Anterior cingulate cortex (tissue), 58 donors: ENCODE measurements around the gene SPRYD4.
"Not testable (repeated sequence)": the region's sequence is repeated elsewhere in the genome, so short reads cannot be mapped to it uniquely, and the experiment has no call there.

Experiments used
- DNase-seq, 58 donors: peaks; one replicate each; lab custom pipeline; 2025; lab: John Stamatoyannopoulos, UW

The SPRYD4 gene

GRCh38 chr12:56474389-56474788 is 6.0 kb downstream of the SPRYD4 start:
- no peak for DNase-seq

- no peak for DNase-seq
These were observed 7.8 kb downstream of the SPRYD4 start for GRCh38 chr12:56476143-56476542.

DNA sequence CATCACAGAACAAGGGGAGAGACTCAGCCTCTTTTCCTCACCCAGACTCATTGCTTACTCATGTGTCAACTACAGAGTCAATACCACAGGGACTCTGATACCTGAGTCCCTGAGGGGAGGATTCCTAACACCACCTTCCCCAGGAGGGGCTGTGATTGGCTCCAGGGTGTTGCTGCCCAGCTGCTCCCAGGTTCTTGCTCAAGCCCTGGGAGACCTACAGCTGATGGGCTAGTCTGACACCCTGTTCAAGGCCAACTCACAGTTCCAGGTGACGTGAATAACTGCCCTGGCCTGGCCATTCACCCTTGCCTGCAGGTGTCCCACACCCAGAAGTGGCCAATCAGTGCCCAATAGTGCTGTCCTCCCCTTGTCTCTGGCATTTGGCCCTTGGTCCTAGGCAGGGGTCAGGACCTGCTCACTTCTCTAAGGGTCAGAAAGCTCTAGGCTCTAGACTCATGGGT is 8.6 kb downstream of the SPRYD4 start:
- DNase-seq, result no peak

- DNase-seq, result no peak
These were observed 9.3 kb downstream of the SPRYD4 start for GRCh38 chr12:56477521-56478225.

GRCh38 chr12:56479625-56480024 is 11.2 kb downstream of the SPRYD4 start:
- no peak for DNase-seq

DNA sequence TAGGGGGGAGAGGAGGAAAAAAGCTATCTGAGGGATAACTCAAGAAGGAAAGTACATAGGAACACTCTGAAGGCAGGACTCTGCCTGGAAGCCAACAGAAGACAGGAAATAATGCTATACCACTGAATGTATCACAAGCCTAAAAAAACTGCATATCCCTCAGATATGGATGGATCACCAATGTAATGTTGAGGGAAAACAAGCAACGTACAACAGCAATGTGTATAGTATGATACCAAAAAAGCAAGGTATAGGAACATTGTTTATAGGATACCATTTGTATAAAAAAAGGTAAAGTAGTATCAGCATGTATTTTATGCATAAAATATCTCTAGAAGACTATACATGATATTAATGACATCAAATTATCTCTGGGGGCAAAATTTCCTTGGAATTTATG is 16.2 kb downstream of the SPRYD4 start:
- no peak for DNase-seq

GRCh38 chr12:56486694-56487093 is 18.3 kb downstream of the SPRYD4 start:
- DNase-seq, result no peak

GRCh38 chr12:56487448-56488040 is 19.2 kb downstream of the SPRYD4 start:
- DNase-seq, result peak in 28 of 58 donors; percentile 12 to 67 (median 36)

DNA sequence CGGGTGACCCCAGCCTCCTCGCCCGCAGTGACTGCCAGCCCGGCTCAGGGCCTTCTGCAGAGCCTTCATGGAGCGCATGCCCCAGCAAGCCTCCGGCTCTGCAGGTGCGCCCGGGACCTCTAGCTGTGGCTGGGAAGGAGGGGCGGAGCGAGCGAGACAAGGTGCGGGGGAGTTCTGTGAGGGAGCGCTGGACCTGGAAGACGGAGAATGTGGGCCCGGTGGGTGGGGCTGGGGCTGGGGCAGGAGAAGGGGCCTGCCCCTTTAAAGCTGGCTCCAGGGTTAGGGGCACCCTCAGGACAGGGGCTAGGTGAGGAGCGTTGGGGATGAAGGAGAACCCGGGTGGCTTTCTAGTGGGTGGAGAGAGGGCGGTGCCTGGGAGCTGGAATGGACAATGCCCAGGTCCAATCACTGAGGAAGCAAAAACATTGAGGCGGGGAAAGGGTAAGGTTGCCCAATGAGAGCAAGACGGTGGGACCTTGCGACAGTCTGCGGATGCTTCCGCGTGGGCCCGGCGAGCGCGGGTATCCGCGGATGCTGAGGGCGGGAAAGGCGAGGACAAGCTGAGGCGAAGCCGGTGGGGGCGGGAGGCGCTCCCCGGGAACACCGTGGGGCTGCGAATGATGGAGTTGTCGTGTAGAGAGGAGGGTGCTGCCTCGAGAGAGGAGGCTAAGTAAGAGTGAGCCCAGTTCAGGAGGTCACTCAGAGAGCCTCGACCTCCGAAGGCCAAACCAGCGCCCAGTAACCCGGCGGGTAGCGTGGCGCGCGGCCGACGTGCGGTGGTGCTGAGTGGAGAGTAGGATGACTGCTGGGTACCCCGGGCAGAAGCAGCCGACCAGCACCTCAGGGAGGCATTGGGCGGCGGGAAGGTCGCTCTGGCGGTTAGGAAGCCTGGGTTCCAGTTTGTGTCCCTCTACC is 19.9 kb downstream of the SPRYD4 start, which contains the start of gene GLS2:
GLS2 (minus strand) TSS at position 121 of the 915 bp plus-strand sequence; CDS start at position 78, 43 bp downstream.
- DNase-seq, result peak; percentile 34 to 91 (median 73)

GRCh38 chr12:56490360-56490759 is 22.0 kb downstream of the SPRYD4 start:
- no peak for DNase-seq

DNA sequence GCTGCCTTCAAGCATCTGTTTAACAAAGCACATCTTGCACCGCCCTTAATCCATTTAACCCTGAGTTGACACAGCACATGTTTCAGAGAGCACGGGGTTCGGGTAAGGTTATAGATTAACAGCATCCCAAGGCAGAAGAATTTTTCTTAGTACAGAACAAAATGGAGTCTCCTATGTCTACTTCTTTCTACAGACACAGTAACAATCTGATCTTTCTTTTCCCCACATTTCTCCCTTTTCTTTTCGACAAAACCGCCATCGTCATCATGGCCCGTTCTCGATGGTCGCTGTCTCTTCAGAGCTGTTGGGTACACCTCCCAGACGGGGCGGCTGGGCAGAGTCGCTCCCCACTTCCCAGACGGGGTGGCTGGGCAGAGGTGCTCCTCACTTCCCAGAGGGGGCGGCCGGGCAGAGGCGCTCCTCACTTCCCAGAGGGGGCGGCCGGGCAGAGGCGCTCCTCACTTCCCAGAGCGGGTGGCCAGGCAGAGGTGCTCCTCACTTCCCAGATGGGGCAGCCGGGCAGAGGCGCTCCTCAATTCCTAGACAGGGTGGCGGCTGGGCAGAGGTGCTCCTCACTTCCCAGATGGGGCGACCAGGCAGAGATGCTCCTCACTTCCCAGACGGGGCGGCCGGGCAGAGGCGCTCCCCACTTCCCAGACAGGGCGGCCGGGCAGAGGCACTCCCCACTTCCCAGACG is 25.2 kb downstream of the SPRYD4 start:
- not testable (repeated sequence) for DNase-seq

DNA sequence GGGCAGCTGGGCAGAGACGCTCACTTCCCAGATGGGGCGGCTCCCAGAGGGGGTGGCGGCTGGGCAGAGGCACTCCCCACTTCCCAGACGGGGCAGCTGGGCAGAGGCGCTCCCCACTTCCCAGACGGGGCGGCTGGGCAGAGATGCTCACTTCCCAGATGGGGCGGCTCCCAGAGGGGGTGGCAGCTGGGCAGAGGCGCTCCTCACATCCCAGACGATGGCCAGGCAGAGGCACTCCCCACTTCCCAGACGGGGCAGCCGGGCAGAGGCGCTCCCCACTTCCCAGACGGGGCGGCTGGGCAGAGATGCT is 25.7 kb downstream of the SPRYD4 start:
- not testable (repeated sequence) for DNase-seq

DNA sequence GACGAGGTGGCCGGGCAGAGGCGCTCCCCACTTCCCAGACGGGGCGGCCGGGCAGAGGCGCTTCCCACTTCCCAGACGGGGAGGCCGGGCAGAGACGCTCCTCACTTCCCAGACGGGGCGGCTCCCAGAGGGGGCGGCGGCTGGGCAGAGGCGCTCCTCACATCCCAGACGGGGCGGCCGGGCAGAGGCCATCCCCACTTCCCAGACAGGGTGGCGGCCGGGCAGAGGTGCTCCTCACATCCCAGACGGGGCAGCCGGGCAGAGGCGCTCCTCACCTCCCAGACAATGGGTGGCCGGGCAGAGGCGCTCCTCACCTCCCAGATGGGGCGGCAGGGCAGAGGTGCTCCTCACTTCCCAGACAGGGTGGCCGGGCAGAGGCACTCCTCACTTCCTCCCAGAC is 26.1 kb downstream of the SPRYD4 start:
- not testable (repeated sequence) for DNase-seq

DNA sequence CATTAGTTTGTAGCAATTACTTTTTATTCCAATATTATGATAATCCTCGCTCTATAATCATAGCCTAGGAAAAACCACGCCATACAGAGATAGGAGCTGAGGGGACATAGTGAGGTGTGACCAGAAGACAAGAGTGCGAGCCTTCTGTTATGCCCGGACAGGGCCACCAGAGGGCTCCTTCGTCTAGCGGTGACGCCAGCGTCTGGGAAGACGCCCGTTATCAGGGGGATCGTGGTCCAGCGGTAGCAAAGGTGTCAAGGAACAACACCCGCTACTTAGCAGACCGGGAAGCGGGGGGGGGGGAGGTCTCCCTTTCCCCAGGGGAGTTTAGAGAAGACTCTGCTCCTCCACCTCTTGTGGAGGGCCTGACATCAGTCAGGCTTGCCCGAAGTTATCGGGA is 28.3 kb downstream of the SPRYD4 start:
- DNase-seq, result peak in 35 of 58 donors; percentile 1 to 64 (median 16)

GRCh38 chr12:56498126-56498902 is 29.9 kb downstream of the SPRYD4 start:
- not testable (repeated sequence) for DNase-seq

DNA sequence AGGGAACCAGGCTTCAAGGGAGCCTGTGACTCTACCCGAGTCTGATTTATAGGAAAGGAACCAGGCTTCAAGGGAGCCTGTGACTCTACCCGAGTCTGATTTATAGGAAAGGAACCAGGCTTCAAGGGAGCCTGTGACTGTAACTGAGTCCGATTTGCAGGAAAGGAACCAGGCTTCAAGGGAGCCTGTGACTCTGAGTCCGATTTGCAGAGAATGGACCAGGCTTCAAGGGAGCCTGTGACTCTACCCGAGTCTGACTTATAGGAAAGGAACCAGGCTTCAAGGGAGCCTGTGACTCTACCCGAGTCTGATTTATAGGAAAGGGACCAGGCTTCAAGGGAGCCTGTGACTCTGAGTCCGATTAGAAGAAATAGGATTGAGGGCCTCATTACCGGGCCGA is 31.1 kb downstream of the SPRYD4 start:
- not testable (repeated sequence) for DNase-seq

DNA sequence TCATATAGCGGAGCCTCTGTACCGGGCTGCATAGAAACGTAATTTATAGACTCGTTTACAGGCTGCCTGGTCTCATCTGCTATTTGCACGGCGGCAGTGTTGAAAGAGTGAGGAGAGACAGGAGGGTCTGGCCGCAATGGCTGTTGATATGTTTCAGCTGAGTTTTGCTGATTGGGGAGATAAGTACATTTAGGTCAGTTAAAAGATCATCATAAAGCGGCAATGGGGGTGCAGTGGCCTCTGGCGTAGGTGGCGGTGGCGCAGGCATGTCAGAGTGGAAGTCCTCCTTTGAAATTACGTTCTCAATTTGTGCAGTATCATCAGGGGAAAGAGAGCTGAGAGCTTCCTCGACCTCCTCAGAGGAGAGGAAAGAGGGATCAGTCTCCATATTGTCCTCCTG is 31.5 kb downstream of the SPRYD4 start:
- not testable (repeated sequence) for DNase-seq

DNA sequence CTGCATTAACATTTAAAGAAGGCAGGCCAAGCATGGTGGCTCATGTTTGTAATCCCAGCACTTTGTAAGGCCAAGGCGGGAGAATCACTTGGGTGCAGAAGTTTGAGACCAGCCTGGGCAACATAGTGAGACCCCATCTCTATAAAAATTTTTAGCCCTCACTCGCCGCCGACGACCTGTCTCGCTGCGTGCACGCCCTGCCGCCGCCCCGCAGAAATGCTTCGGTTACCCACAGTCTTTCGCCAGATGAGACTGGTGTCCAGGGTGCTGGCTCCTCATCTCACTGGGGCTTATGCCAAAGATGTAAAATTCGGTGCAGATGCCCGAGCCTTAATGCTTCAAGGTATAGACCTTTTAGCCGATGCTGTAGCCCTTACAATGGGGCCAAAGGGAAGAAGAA is 42.4 kb downstream of the SPRYD4 start:
- no peak for DNase-seq

GRCh38 chr12:56514014-56514318 is 45.6 kb downstream of the SPRYD4 start:
- DNase-seq, result not testable (repeated sequence)

GRCh38 chr12:56517854-56518253 is 49.5 kb downstream of the SPRYD4 start:
- DNase-seq, result no peak
